GM21786 (cell line): ENCODE data around the gene FAM83F.
"Not testable (repeated sequence)": the region's sequence is repeated elsewhere in the genome, so short reads cannot be mapped to it uniquely, and the experiment has no call there.

Experiments
- ATAC-seq: cut with Tn5 transposase; IDR thresholded peaks from one replicate; pipeline ENCODE4 v1.9.1; 2021; ENCODE audit not compliant: unreplicated experiment

The FAM83F gene

GRCh38 chr22:39994566-39995392, at the start of gene FAM83F:
FAM83F (plus strand) TSS chr22:39994954; CDS start chr22:39995043, 89 bp downstream.
- no peak for ATAC-seq

- ATAC-seq = no peak
Measured at GRCh38 chr22:39946126-39946502, 48.6 kb upstream of the FAM83F start.

- no peak for ATAC-seq
Measured at GRCh38 chr22:39946503-39947219, 48.1 kb upstream of the FAM83F start.

GRCh38 chr22:39947220-39948216, 47.2 kb upstream of the FAM83F start:
- no peak for ATAC-seq

- no peak for ATAC-seq
Measured at GRCh38 chr22:39949964-39950737, 44.6 kb upstream of the FAM83F start.

- not testable (repeated sequence) for ATAC-seq
Measured at GRCh38 chr22:39951603-39952293, 43.0 kb upstream of the FAM83F start.

- ATAC-seq = no peak
Measured at GRCh38 chr22:39952347-39952746, 42.4 kb upstream of the FAM83F start.

- ATAC-seq = no peak
Measured at GRCh38 chr22:39953101-39953500, 41.7 kb upstream of the FAM83F start.

- ATAC-seq = no peak
Measured at GRCh38 chr22:39954584-39955055, 40.1 kb upstream of the FAM83F start.

GRCh38 chr22:39955675-39956074, 39.1 kb upstream of the FAM83F start:
- no peak for ATAC-seq

GRCh38 chr22:39956932-39957664, 37.7 kb upstream of the FAM83F start:
- no peak for ATAC-seq

- ATAC-seq = no peak
Measured at GRCh38 chr22:39958009-39958711, 36.6 kb upstream of the FAM83F start.

GRCh38 chr22:39958949-39959639, 35.7 kb upstream of the FAM83F start:
- no peak for ATAC-seq

GRCh38 chr22:39959640-39960447, 34.9 kb upstream of the FAM83F start, which contains the start of gene TMA7B:
TMA7B (plus strand) TSS chr22:39960397; CDS start chr22:39964375, 3,978 bp downstream.
- no peak for ATAC-seq

- peak; percentile 66 for ATAC-seq
Measured at GRCh38 chr22:39960791-39961746, 33.7 kb upstream of the FAM83F start.

- ATAC-seq = no peak
Measured at GRCh38 chr22:39962071-39962470, 32.7 kb upstream of the FAM83F start.
